Dermis blood vessel endothelial cell (primary cell): ENCODE results near the gene PTPRG. TPM values are rescaled to one million over a fixed set of nuclear protein-coding genes. Genes with fewer than 3 reads are reported as not detected.

Experiments used
- DNase-seq: peaks from one replicate; pipeline ENCODE4 v3.0.0; 2010
- total RNA-seq: library from RNA; depleted of rRNA; stranded (reverse); fragments of >200 nt; gene quantifications from 2 replicates; pipeline ENCODE4 v1.2.3, GENCODE V29; 2014

The PTPRG gene
- total RNA-seq, 1 donor from 2014 or later: 26.0 TPM

- no peak for DNase-seq
Measured at GRCh38 chr3:62168356-62168755, 607.0 kb downstream of the PTPRG start.

- DNase-seq: peak; percentile 77
Measured at GRCh38 chr3:62169906-62170660, 608.7 kb downstream of the PTPRG start.

- no peak for DNase-seq
Measured at GRCh38 chr3:62171789-62172188, 610.4 kb downstream of the PTPRG start.

GRCh38 chr3:62172199-62172598 lies 610.8 kb downstream of the PTPRG start:
- DNase-seq: no peak

- DNase-seq: no peak
Measured at GRCh38 chr3:62173939-62174515, 612.7 kb downstream of the PTPRG start.

GRCh38 chr3:62175161-62175560 lies 613.8 kb downstream of the PTPRG start:
- no peak for DNase-seq

- DNase-seq: no peak
Measured at GRCh38 chr3:62178032-62178431, 616.7 kb downstream of the PTPRG start.

- DNase-seq: no peak
Measured at GRCh38 chr3:62178739-62179600, 617.6 kb downstream of the PTPRG start.

GRCh38 chr3:62180514-62180913 lies 619.1 kb downstream of the PTPRG start:
- DNase-seq: no peak

GRCh38 chr3:62183087-62183486 lies 621.7 kb downstream of the PTPRG start:
- no peak for DNase-seq

GRCh38 chr3:62183969-62184368 lies 622.6 kb downstream of the PTPRG start:
- DNase-seq: no peak

GRCh38 chr3:62184559-62184958 lies 623.2 kb downstream of the PTPRG start:
- no peak for DNase-seq

- peak; percentile 56 for DNase-seq
Measured at GRCh38 chr3:62187022-62187431, 625.7 kb downstream of the PTPRG start.

GRCh38 chr3:62188681-62189375 lies 627.5 kb downstream of the PTPRG start:
- DNase-seq: peak; percentile 88

GRCh38 chr3:62189376-62189698 lies 628.0 kb downstream of the PTPRG start:
- DNase-seq: no peak

- no peak for DNase-seq
Measured at GRCh38 chr3:62192891-62193290, 631.5 kb downstream of the PTPRG start.

GRCh38 chr3:62193586-62194345 lies 632.4 kb downstream of the PTPRG start:
- DNase-seq: no peak

GRCh38 chr3:62197350-62198012 lies 636.1 kb downstream of the PTPRG start:
- DNase-seq: no peak

GRCh38 chr3:62199126-62199525 lies 637.8 kb downstream of the PTPRG start:
- DNase-seq: no peak

GRCh38 chr3:62201438-62202035 lies 640.2 kb downstream of the PTPRG start:
- peak; percentile 63 for DNase-seq

- no peak for DNase-seq
Measured at GRCh38 chr3:62203152-62203551, 641.8 kb downstream of the PTPRG start.
